Glomerular visceral epithelial cell (primary cell): ENCODE measurements around the gene F8.
"Not testable (repeated sequence)": the region's sequence is repeated elsewhere in the genome, so short reads cannot be mapped to it uniquely, and the experiment has no call there.

ENCODE experiments used
- DNase-seq: peaks from one replicate; pipeline ENCODE4 v3.0.0-alpha.2; 2016; ENCODE audit errors: extremely low spot score

F8 gene

GRCh38 chrX:154816326-154816898 lies 206.1 kb downstream of the F8 start:
- not testable (repeated sequence) for DNase-seq

- no peak for DNase-seq
These were observed 207.2 kb downstream of the F8 start for GRCh38 chrX:154815274-154815818.

- no peak for DNase-seq
These were observed 208.7 kb downstream of the F8 start for GRCh38 chrX:154813801-154814200.

- DNase-seq, result no peak
These were observed 210.0 kb downstream of the F8 start for GRCh38 chrX:154812341-154813101.

- DNase-seq, result no peak
These were observed 212.4 kb downstream of the F8 start for GRCh38 chrX:154809939-154810665.

- no peak for DNase-seq
These were observed 215.6 kb downstream of the F8 start for GRCh38 chrX:154806837-154807501.

- DNase-seq, result peak; percentile 11
These were observed 216.8 kb downstream of the F8 start for GRCh38 chrX:154805696-154806091.

GRCh38 chrX:154804957-154805695 lies 217.4 kb downstream of the F8 start, which contains the start of gene MPP1:
MPP1 (minus strand) TSS chrX:154805485; CDS start chrX:154805373, 112 bp downstream.
- peak; percentile 75 for DNase-seq

GRCh38 chrX:154804261-154804956 lies 218.1 kb downstream of the F8 start:
- no peak for DNase-seq

- DNase-seq, result no peak
These were observed 219.6 kb downstream of the F8 start for GRCh38 chrX:154802947-154803346.

GRCh38 chrX:154800478-154801210 lies 221.9 kb downstream of the F8 start:
- no peak for DNase-seq

- peak; percentile 16 for DNase-seq
These were observed 222.8 kb downstream of the F8 start for GRCh38 chrX:154799556-154800348.

- peak; percentile 50 for DNase-seq
These were observed 225.5 kb downstream of the F8 start for GRCh38 chrX:154797006-154797405.

GRCh38 chrX:154795016-154795415 lies 227.5 kb downstream of the F8 start:
- no peak for DNase-seq

- DNase-seq, result no peak
These were observed 229.3 kb downstream of the F8 start for GRCh38 chrX:154793084-154793795.

- DNase-seq, result no peak
These were observed 230.6 kb downstream of the F8 start for GRCh38 chrX:154791939-154792338.

GRCh38 chrX:154791467-154791866 lies 231.1 kb downstream of the F8 start:
- DNase-seq, result peak; percentile 68
